Mucosa of descending colon (tissue), 3 donors: ENCODE measurements around the gene STPG2. TPM values are rescaled to one million over a fixed set of nuclear protein-coding genes. Genes with fewer than 3 reads are reported as not detected.

Experiments used
- ATAC-seq: fragments of 200-7000 bp; cut with Tn5 transposase; one replicate; pipeline ENCODE4 v1.9.1; 2020; ENCODE audit warnings: mild to moderate bottlenecking, moderate library complexity
- DNase-seq, 3 donors: peaks; one replicate each; pipeline ENCODE4 v3.0.0-alpha.2; 2020
- H3K36me3 ChIP-seq: fragments of 200-600 bp; one replicate; pipeline ENCODE4 v1.8.0; 2021; ENCODE audit warnings: low read depth, mild to moderate bottlenecking
- H3K4me1 ChIP-seq: fragments of 200-600 bp; one replicate; pipeline ENCODE4 v1.8.0; 2021; ENCODE audit warnings: low read depth, mild to moderate bottlenecking
- H3K4me3 ChIP-seq: fragments of 200-600 bp; one replicate; pipeline ENCODE4 v1.8.0; 2021; ENCODE audit warnings: mild to moderate bottlenecking
- H3K9me3 ChIP-seq: fragments of 200-600 bp; one replicate; pipeline ENCODE4 v1.8.0; 2021; ENCODE audit warnings: mild to moderate bottlenecking
- CTCF ChIP-seq: fragments of 200-600 bp; IDR thresholded peaks from one replicate; pipeline ENCODE4 v1.8.0; 2022; ENCODE audit warnings: antibody characterized with exemption, mild to moderate bottlenecking
- intact Hi-C, 2 donors: fragments of 100-400 bp; cut with DNase I in 1 of 2; cut with micrococcal nuclease in 1 of 2; formaldehyde crosslinking; loops; one replicate each; pipeline versions ENCODE4 v1.11.0 to v1.11.1; 2022; cut with DNase I, micrococcal nuclease
- total RNA-seq, 3 donors: library from RNA; stranded (reverse); fragmentation: NEBNext Ultra II Directional in 2 of 3; extraction: Animal tissue kit (Norgen Biotek cat#: 25700) in 2 of 3; gene quantifications; one replicate each; pipeline versions ENCODE4 v1.2.1 to v1.2.4, GENCODE V29; 2021 to 2023
- donor health status: DM: no; HTN: no; CAD: no; lungs with moderate emphysema.
- donor health status: DM: no; HTN: no; CAD: no.
- donor health status: DM: no; HTN: yes; CAD: no.

Gene STPG2
- total RNA-seq, 3 donors from 2014 or later: 0.17 to 1.3 (median 0.41) TPM

- DNase-seq: no peak
- ATAC-seq: no peak
- Histone ChIP-seq H3K36me3 (no peaks in the 10 kb centered on the region), H3K9me3 (no peaks in the 10 kb centered on the region), H3K4me3 (no peak overlapping the region), H3K4me1 (no peaks in the 10 kb centered on the region)
- no peak for TF ChIP-seq CTCF
- intact Hi-C loops: no loop called here
These were observed 243.0 kb downstream of the STPG2 start for GRCh38 chr4:97900229-97900628.

- DNase-seq (no peak), ATAC-seq (no peak)
- intact Hi-C loops: no loop called here
- no peaks in the 10 kb centered on the region for H3K36me3 ChIP-seq
- H3K9me3 ChIP-seq: no peaks in the 10 kb centered on the region
- no peak for TF ChIP-seq CTCF
- no peaks in the 10 kb centered on the region for H3K4me1 ChIP-seq
- no peak overlapping the region for H3K4me3 ChIP-seq
These were observed 250.5 kb downstream of the STPG2 start for GRCh38 chr4:97892592-97893266.

DNA sequence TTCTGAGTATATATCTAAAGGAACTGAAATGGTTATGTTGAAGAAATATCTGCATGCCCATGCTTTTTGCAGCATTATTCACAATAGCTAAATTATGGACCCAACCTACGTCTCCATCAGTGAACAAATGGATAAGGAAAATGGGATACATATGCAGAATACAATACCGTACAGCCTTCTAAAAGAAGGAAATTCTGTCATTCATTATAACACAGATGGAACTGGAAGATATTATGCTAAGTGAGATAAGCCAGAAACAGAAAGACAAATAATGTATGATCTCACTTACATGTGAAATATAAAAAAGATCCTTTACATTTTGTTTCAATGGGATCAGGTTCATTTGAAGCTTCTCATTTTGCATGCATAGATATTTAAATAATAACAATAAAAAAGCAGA, 263.3 kb downstream of the STPG2 start:
- DNase-seq (no peak), ATAC-seq (no peak)
- no peaks in the 10 kb centered on the region for H3K36me3 ChIP-seq
- TF ChIP-seq CTCF: no peak
- H3K4me3 ChIP-seq: no peak overlapping the region
- no peaks in the 10 kb centered on the region for H3K4me1 ChIP-seq
- no peaks in the 10 kb centered on the region for H3K9me3 ChIP-seq
- intact Hi-C loops: no loop called here

- Histone ChIP-seq H3K4me3 (no peak overlapping the region), H3K9me3 (no peaks in the 10 kb centered on the region), H3K36me3 (no peaks in the 10 kb centered on the region), H3K4me1 (no peaks in the 10 kb centered on the region)
- DNase-seq (no peak), ATAC-seq (no peak)
- no peak for TF ChIP-seq CTCF
- intact Hi-C loops: no loop called here
These were observed 275.2 kb downstream of the STPG2 start for GRCh38 chr4:97868097-97868496.

GRCh38 chr4:97867557-97868091, 275.7 kb downstream of the STPG2 start:
- ATAC-seq (no peak), DNase-seq (no peak)
- Histone ChIP-seq H3K9me3 (no peaks in the 10 kb centered on the region), H3K4me1 (no peaks in the 10 kb centered on the region), H3K36me3 (no peaks in the 10 kb centered on the region), H3K4me3 (no peak overlapping the region)
- intact Hi-C loops: no loop called here
- no peak for TF ChIP-seq CTCF
